ENCODE data around the gene ADPRHL1. TPM values are rescaled to one million over a fixed set of nuclear protein-coding genes. Genes with fewer than 3 reads are reported as not detected.

The ADPRHL1 gene
- total RNA-seq, 2 experiments from 2014 or later, result 0.42 to 0.47 TPM

GRCh38 chr13:113468029-113468428 is 14.7 kb upstream of the ADPRHL1 start:
- H3K27ac Mint-ChIP-seq, result no peak overlapping the region
- no peak overlapping the region for H3K4me3 Mint-ChIP-seq
- POLR2A ChIA-PET, result no interaction called here
- no peak overlapping the region for H3K4me3 ChIP-seq (ENCODE audit: low read length)
- CTCF ChIA-PET, result no interaction called here
- intact Hi-C loops (cut with DNase I, micrococcal nuclease), result no loop called here
- H3K27me3 Mint-ChIP-seq, result no peaks in the 10 kb centered on the region
- peaks cover 9% of the 10 kb centered on the region for H3K36me3 ChIP-seq (ENCODE audit: insufficient read depth, low read length)
- DNase-seq (no peak), ATAC-seq (ENCODE audit: poor library complexity) (no peak)
- H3K9me3 Mint-ChIP-seq, result no peaks in the 10 kb centered on the region
- no peak overlapping the region for H3K27ac ChIP-seq (ENCODE audit: low read depth in 1 of 2, low read length in 2 of 2)
- no peaks in the 10 kb centered on the region for H3K27me3 ChIP-seq (ENCODE audit: control insufficient read depth in 1 of 2, insufficient read depth in 2 of 2, low read length in 2 of 2)
- no peak for TF ChIP-seq CTCF (IDR thresholded peaks at IDR 0.05)
- peaks cover 54% of the 10 kb centered on the region for H3K36me3 Mint-ChIP-seq (ENCODE audit: low read depth)
- H3K9me3 ChIP-seq (ENCODE audit: control insufficient read depth in 1 of 2, insufficient read depth in 1 of 2, low read length in 2 of 2), result no peaks in the 10 kb centered on the region
- H3K4me1 ChIP-seq (ENCODE audit: insufficient read depth, low read length), result peaks cover 3% of the 10 kb centered on the region
- H3K4me1 Mint-ChIP-seq (ENCODE audit: low read depth), result no peaks in the 10 kb centered on the region

DNA sequence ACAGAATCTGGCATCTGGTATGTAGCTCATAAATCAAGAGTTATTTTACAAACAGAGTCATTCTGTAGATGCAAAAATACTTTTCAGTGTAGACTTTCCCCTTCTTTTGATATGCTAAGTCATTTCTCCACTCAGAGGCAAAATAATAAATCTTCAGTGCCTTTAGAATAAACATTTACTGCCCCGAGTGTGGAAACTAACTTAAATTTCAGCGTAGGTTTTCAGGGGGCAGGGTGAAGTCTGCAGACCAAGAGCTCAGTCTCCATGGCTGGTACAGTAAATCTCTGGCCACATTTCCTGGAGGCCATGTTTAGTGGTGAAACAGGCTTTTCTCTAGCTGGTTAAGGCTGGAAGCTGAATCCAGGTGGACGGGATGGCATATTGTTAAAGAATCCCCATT is 13.1 kb upstream of the ADPRHL1 start:
- H3K9me3 ChIP-seq (ENCODE audit: control insufficient read depth in 1 of 2, insufficient read depth in 1 of 2, low read length in 2 of 2), result no peaks in the 10 kb centered on the region
- no peak overlapping the region for H3K4me3 Mint-ChIP-seq
- no peak overlapping the region for H3K27ac ChIP-seq (ENCODE audit: low read depth in 1 of 2, low read length in 2 of 2)
- no peaks in the 10 kb centered on the region for H3K9me3 Mint-ChIP-seq
- no peak overlapping the region for H3K27ac Mint-ChIP-seq
- no peaks in the 10 kb centered on the region for H3K4me1 Mint-ChIP-seq (ENCODE audit: low read depth)
- H3K27me3 Mint-ChIP-seq, result no peaks in the 10 kb centered on the region
- peaks cover 9% of the 10 kb centered on the region for H3K36me3 ChIP-seq (ENCODE audit: insufficient read depth, low read length)
- H3K4me3 ChIP-seq (ENCODE audit: low read length), result no peak overlapping the region
- ChIA-PET CTCF (no interaction called here), POLR2A (no interaction called here)
- TF ChIP-seq CTCF (IDR thresholded peaks at IDR 0.05), result no peak
- peaks cover 3% of the 10 kb centered on the region for H3K4me1 ChIP-seq (ENCODE audit: insufficient read depth, low read length)
- H3K27me3 ChIP-seq (ENCODE audit: control insufficient read depth in 1 of 2, insufficient read depth in 2 of 2, low read length in 2 of 2), result no peaks in the 10 kb centered on the region
- peaks cover 55% of the 10 kb centered on the region for H3K36me3 Mint-ChIP-seq (ENCODE audit: low read depth)
- intact Hi-C loops (cut with DNase I, micrococcal nuclease), result no loop called here
- DNase-seq (no peak), ATAC-seq (ENCODE audit: poor library complexity) (no peak)

- Mint-ChIP-seq H3K4me1 (ENCODE audit: low read depth) (no peaks in the 10 kb centered on the region), H3K27ac (no peak overlapping the region), H3K36me3 (ENCODE audit: low read depth) (peaks cover 61% of the 10 kb centered on the region), H3K4me3 (no peak overlapping the region), H3K27me3 (no peaks in the 10 kb centered on the region), H3K9me3 (no peaks in the 10 kb centered on the region)
- no peak for ATAC-seq (ENCODE audit: poor library complexity)
- TF ChIP-seq CTCF (IDR thresholded peaks at IDR 0.05), result no peak
- Histone ChIP-seq H3K27ac (ENCODE audit: low read depth in 1 of 2, low read length in 2 of 2) (no peak overlapping the region), H3K27me3 (ENCODE audit: control insufficient read depth in 1 of 2, insufficient read depth in 2 of 2, low read length in 2 of 2) (no peaks in the 10 kb centered on the region), H3K4me1 (ENCODE audit: insufficient read depth, low read length) (peaks cover 3% of the 10 kb centered on the region), H3K36me3 (ENCODE audit: insufficient read depth, low read length) (peaks cover 16% of the 10 kb centered on the region), H3K9me3 (ENCODE audit: control insufficient read depth in 1 of 2, insufficient read depth in 1 of 2, low read length in 2 of 2) (no peaks in the 10 kb centered on the region), H3K4me3 (ENCODE audit: low read length) (no peak overlapping the region)
- intact Hi-C loops (cut with DNase I, micrococcal nuclease), result no loop called here
- CTCF ChIA-PET, result no interaction called here
- DNase-seq, result no peak
- POLR2A ChIA-PET, result no interaction called here
Observed at GRCh38 chr13:113465300-113465699, 12.0 kb upstream of the ADPRHL1 start.

All from CD4-positive, alpha-beta T cell (primary cell).